CD4-positive, alpha-beta memory T cell (primary cell): ENCODE data around the gene RAB27A. TPM values are rescaled to one million over a fixed set of nuclear protein-coding genes. Genes with fewer than 3 reads are reported as not detected.
A peak's percentile ranks its signal among the peaks of the same experiment; 100 is the strongest.

Source experiments
- CTCF ChIA-PET: fragments of 350-600 bp; sonication (Branson Sonifier 250); formaldehyde crosslinking; loops from one replicate; lab custom pipeline; 2021; ENCODE audit warnings: inconsistent platforms; ENCODE audit not compliant: partially characterized antibody; lab: Charles Lee
- POLR2A ChIA-PET: fragments of 350-600 bp; sonication (Branson Sonifier 250); formaldehyde crosslinking; loops from one replicate; lab custom pipeline; 2021; ENCODE audit not compliant: partially characterized antibody; lab: Charles Lee
- DNase-seq, 5 donors: peaks; one replicate each; pipeline versions ENCODE4 v3.0.0 to v3.0.0-alpha.2; 2020 to 2022; ENCODE audit warnings: mixed read lengths in 1 of 5
- H3K27ac ChIP-seq: one replicate; pipeline ENCODE4 v1.7.0; 2013; ENCODE audit warnings: low read depth, low read length
- H3K27me3 ChIP-seq: 2 replicates; pipeline ENCODE4 v1.7.0; 2013; ENCODE audit warnings: mild to moderate bottlenecking, low read length, moderate library complexity; ENCODE audit not compliant: insufficient read depth
- H3K36me3 ChIP-seq: 2 replicates; pipeline ENCODE4 v1.7.0; 2013; ENCODE audit warnings: mild to moderate bottlenecking, low read length, moderate library complexity; ENCODE audit not compliant: insufficient read depth
- H3K4me1 ChIP-seq: 2 replicates; pipeline ENCODE4 v1.7.0; 2013; ENCODE audit warnings: mild to moderate bottlenecking, low read length, moderate library complexity; ENCODE audit not compliant: insufficient read depth
- H3K4me3 ChIP-seq, 2 donors: one replicate each; pipeline ENCODE4 v1.7.0; 2013; ENCODE audit warnings: low read length in 2 of 2, mild to moderate bottlenecking in 1 of 2
- H3K9me3 ChIP-seq, 2 donors: one replicate each; pipeline ENCODE4 v1.7.0; 2013; ENCODE audit warnings: low read length in 2 of 2, control low read depth in 1 of 2; ENCODE audit not compliant: control insufficient read depth in 1 of 2
- H3K27ac Mint-ChIP-seq, 7 donors: one replicate each; pipeline ENCODE4 v1.8.0; 2020 to 2021; ENCODE audit warnings: mixed read lengths in 7 of 7, mild to moderate bottlenecking in 6 of 7, inconsistent platforms in 3 of 7, moderate library complexity in 3 of 7
- H3K27me3 Mint-ChIP-seq, 2 donors: one replicate each; pipeline ENCODE4 v1.8.0; 2020 to 2021; ENCODE audit warnings: mixed read lengths in 2 of 2
- H3K36me3 Mint-ChIP-seq, 2 donors: one replicate each; pipeline ENCODE4 v1.8.0; 2020 to 2021; ENCODE audit warnings: mixed read lengths in 2 of 2, inconsistent platforms in 1 of 2, mild to moderate bottlenecking in 1 of 2
- H3K4me1 Mint-ChIP-seq, 4 donors: one replicate each; pipeline ENCODE4 v1.8.0; 2020 to 2021; ENCODE audit warnings: mixed read lengths in 4 of 4, mild to moderate bottlenecking in 1 of 4
- H3K4me3 Mint-ChIP-seq, 8 donors: one replicate each; pipeline ENCODE4 v1.8.0; 2020 to 2021; ENCODE audit warnings: mixed read lengths in 8 of 8, mild to moderate bottlenecking in 7 of 8, moderate library complexity in 6 of 8, inconsistent platforms in 3 of 8
- H3K9me3 Mint-ChIP-seq, 8 donors: one replicate each; pipeline ENCODE4 v1.8.0; 2020 to 2021; ENCODE audit warnings: mixed read lengths in 8 of 8, mild to moderate bottlenecking in 5 of 8, inconsistent platforms in 3 of 8, moderate library complexity in 1 of 8
- intact Hi-C: fragments of 100-400 bp; cut with micrococcal nuclease; formaldehyde crosslinking; loops from one replicate; pipeline ENCODE4 v1.15.1; 2023
- polyA plus RNA-seq, 2 donors: library from polyadenylated mRNA; unstranded; fragments of 300-500 nt; fragmentation: Illumina TruSeq; gene quantifications; one replicate each; pipeline ENCODE4 v1.2.3, GENCODE V29; 2021
- total RNA-seq, 2 experiments: library from RNA; stranded (reverse); gene quantifications; one replicate each; pipeline ENCODE4 v1.2.3, GENCODE V29; 2021

RAB27A gene
- total and polyA plus RNA-seq, 4 experiments from 2014 or later: 44.6 to 55.7 (median 52.3) TPM

DNA sequence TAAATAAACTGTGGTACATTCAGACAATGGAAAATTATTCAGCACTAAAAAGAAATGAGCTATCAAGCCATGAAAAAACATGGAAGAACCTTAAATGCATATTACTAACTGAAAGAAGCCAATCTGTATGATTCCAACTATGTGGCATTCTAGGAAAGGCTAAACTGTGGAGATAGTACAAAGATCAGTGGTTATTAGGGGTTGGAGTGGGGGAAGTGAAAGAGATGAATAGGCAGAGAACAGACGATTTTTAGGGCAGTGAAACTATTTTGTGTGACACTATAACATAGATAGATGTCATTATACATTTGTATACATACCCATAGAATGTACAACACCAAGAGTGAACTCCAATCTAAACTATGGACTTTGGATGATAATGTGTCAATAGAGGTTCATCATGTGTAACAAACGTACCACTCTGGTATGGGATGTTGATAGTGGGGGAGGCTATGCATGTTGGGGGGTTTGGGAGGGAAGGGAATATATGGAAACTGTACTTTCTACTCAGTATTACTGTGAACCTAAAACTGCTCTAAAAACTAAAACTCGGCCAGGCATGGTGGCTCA, 29.0 kb downstream of the RAB27A start:
- ChIA-PET POLR2A (no interaction called here), CTCF (no interaction called here)
- Histone ChIP-seq H3K4me3 (no peak overlapping the region), H3K9me3 (no peaks in the 10 kb centered on the region), H3K4me1 (peaks cover 36% of the 10 kb centered on the region), H3K27me3 (no peaks in the 10 kb centered on the region), H3K27ac (no peak overlapping the region), H3K36me3 (no peaks in the 10 kb centered on the region)
- no peaks in the 10 kb centered on the region for H3K27me3 Mint-ChIP-seq
- peak overlapping the region in 3 of 7 donors; percentile 7 to 68 (median 10) for H3K27ac Mint-ChIP-seq
- peaks cover 13 to 16% of the 10 kb centered on the region in 2 donors for H3K36me3 Mint-ChIP-seq
- no peaks in the 10 kb centered on the region for H3K9me3 Mint-ChIP-seq
- H3K4me3 Mint-ChIP-seq: no peak overlapping the region
- peaks cover 28 to 56% (median 43%) of the 10 kb centered on the region in 4 donors for H3K4me1 Mint-ChIP-seq
- intact Hi-C loops: no loop called here
- DNase-seq: no peak

- ChIA-PET CTCF (interaction anchor here (1.1 to 1.8 kb wide), 3 partner anchors 10 to 182 kb away, joined by 3 to 11 read pairs (median 4); no protein-coding TSS in a partner anchor), POLR2A (interaction anchor here (1.4 kb wide), 1 partner anchor 9 kb away, joined by 4 read pairs; no protein-coding TSS in a partner anchor)
- no peaks in the 10 kb centered on the region for H3K9me3 ChIP-seq
- H3K27ac ChIP-seq: no peak overlapping the region
- Mint-ChIP-seq H3K9me3 (no peaks in the 10 kb centered on the region), H3K4me1 (peaks cover 40 to 63% (median 53%) of the 10 kb centered on the region in 4 donors), H3K27ac (peak overlapping the region; percentile 54 to 85 (median 78)), H3K4me3 (peak overlapping the region in 4 of 8 donors; percentile 12 to 93 (median 45)), H3K27me3 (no peaks in the 10 kb centered on the region), H3K36me3 (peaks cover 9 to 12% of the 10 kb centered on the region in 2 donors)
- H3K27me3 ChIP-seq: no peaks in the 10 kb centered on the region
- no peak overlapping the region for H3K4me3 ChIP-seq
- H3K4me1 ChIP-seq: peaks cover 51% of the 10 kb centered on the region
- H3K36me3 ChIP-seq: no peaks in the 10 kb centered on the region
- DNase-seq: no peak
- intact Hi-C loops: loop anchor here (5.0 kb wide), 1 partner anchor 41 kb away; no protein-coding TSS in a partner anchor
Measured at GRCh38 chr15:55257938-55258337, 31.7 kb downstream of the RAB27A start.

DNA sequence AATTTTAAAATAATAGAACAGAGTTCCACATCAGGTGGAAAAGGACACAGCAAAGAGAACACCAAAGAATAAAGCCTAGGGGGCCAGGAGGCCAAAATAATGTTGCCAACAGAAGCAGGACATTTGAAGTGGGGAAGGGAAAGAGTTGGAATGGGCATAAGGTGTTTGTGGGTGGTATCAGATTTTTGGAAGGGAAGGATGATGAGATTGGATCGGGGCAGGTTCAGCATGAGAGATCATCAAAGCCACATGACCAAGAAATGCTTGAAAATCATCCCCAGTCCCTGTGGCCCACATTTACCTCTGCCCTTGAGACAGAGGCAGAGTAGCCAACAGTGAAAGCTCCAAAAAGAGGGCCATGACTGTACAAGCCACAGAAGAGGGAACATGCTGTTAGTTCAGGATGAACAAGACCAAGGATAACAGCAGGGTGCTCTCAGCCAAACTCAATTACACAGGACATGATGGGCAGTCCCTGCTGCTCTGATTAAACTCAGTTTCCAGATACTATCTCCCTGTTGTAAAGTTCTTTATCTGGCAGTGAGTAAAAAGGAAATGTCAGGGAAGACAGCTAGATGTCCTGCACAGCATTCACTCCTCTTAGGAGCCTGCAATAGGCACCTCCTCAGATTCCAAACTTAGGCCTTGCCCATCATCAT, 32.5 kb downstream of the RAB27A start:
- Mint-ChIP-seq H3K4me3 (peak overlapping the region in 6 of 8 donors; percentile 11 to 93 (median 66)), H3K27me3 (no peaks in the 10 kb centered on the region), H3K36me3 (peaks cover 6 to 10% of the 10 kb centered on the region in 2 donors), H3K27ac (peak overlapping the region; percentile 54 to 95 (median 93)), H3K9me3 (no peaks in the 10 kb centered on the region), H3K4me1 (peaks cover 40 to 66% (median 53%) of the 10 kb centered on the region in 4 donors)
- Histone ChIP-seq H3K4me3 (no peak overlapping the region), H3K36me3 (no peaks in the 10 kb centered on the region), H3K9me3 (no peaks in the 10 kb centered on the region), H3K27me3 (no peaks in the 10 kb centered on the region), H3K4me1 (peaks cover 51% of the 10 kb centered on the region), H3K27ac (no peak overlapping the region)
- no peak for DNase-seq
- intact Hi-C loops: loop anchor here (5.0 kb wide), 1 partner anchor 40 kb away; no protein-coding TSS in a partner anchor
- CTCF ChIA-PET: interaction anchor here (1.1 to 1.8 kb wide), 3 partner anchors 11 to 182 kb away, joined by 3 to 11 read pairs (median 4); no protein-coding TSS in a partner anchor
- POLR2A ChIA-PET: interaction anchor here (1.4 to 1.5 kb wide), 3 partner anchors 10 to 60 kb away, joined by 4 to 5 read pairs (median 4); partner anchors contain the start of gene RSL24D1

GRCh38 chr15:55256281-55257011, 33.2 kb downstream of the RAB27A start:
- peaks cover 9% of the 10 kb centered on the region in 2 donors for H3K36me3 Mint-ChIP-seq
- intact Hi-C loops: loop anchor here (5.0 kb wide), 1 partner anchor 39 kb away; no protein-coding TSS in a partner anchor
- H3K4me3 Mint-ChIP-seq: peak overlapping the region; percentile 80 to 93 (median 83)
- Histone ChIP-seq H3K36me3 (no peaks in the 10 kb centered on the region), H3K4me3 (no peak overlapping the region), H3K4me1 (peaks cover 58% of the 10 kb centered on the region), H3K27me3 (no peaks in the 10 kb centered on the region), H3K27ac (peak overlapping the region; percentile 64), H3K9me3 (no peaks in the 10 kb centered on the region)
- H3K4me1 Mint-ChIP-seq: peaks cover 46 to 73% (median 60%) of the 10 kb centered on the region in 4 donors
- DNase-seq: no peak
- no peaks in the 10 kb centered on the region for H3K27me3 Mint-ChIP-seq
- ChIA-PET CTCF (interaction anchor here (0.6 to 1.8 kb wide), 4 partner anchors 11 to 38 kb away, joined by 3 to 11 read pairs (median 4); no protein-coding TSS in a partner anchor), POLR2A (interaction anchor here (0.8 to 6.9 kb wide), 4 partner anchors 12 to 59 kb away, joined by 3 to 47 read pairs (median 4); partner anchors contain the start of gene RSL24D1)
- no peaks in the 10 kb centered on the region for H3K9me3 Mint-ChIP-seq
- H3K27ac Mint-ChIP-seq: peak overlapping the region; percentile 80 to 97 (median 93)

- DNase-seq: peak in 3 of 5 donors; percentile 24 to 30 (median 26)
Measured at GRCh38 chr15:55255714-55256113, 33.9 kb downstream of the RAB27A start.

DNA sequence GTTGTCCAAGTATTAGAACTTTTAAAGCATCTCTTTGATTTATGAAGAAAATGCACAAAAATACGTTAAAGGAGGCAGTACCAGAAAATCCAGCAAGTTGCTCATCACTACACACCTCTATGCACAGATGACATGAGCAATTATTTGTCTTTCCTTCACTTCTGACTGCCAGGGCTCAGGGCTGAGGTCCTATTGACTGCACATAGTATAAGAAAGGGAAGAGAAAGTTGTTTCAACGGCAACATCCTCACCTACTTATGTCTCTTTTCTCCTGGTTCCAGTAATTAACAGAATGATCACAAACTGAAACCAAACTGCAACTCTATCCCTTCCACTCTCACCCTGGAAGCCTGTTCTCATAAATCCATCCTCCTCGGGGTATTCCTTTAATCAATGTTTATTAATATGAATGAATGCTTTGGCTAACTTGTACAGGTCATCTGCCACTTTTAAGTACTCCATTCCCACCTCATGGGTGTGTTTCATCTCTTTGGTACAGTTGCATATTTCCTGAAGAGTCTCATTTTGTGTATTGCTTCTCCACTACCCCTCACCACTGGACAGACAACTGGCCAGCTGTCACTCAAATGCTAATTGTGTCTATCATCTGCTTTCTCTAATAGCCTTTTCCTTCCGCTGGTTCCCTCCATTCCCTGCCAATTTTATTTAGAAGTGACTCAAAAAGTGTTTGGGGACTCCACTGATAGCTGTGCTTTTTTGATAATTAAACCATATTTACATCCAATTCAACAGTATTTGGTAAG, 34.5 kb downstream of the RAB27A start:
- peaks cover 3 to 10% of the 10 kb centered on the region in 2 donors for H3K36me3 Mint-ChIP-seq
- Histone ChIP-seq H3K9me3 (no peaks in the 10 kb centered on the region), H3K36me3 (no peaks in the 10 kb centered on the region), H3K27me3 (no peaks in the 10 kb centered on the region), H3K4me3 (peak overlapping the region; percentile 8 to 32), H3K4me1 (peaks cover 72% of the 10 kb centered on the region), H3K27ac (peak overlapping the region; percentile 64)
- ChIA-PET CTCF (interaction anchor here (1.0 to 1.6 kb wide), 2 partner anchors 36 to 37 kb away, joined by 3 to 4 read pairs; no protein-coding TSS in a partner anchor), POLR2A (interaction anchor here (0.8 to 6.9 kb wide), 2 partner anchors 13 to 21 kb away, joined by 3 to 47 read pairs; no protein-coding TSS in a partner anchor)
- H3K4me3 Mint-ChIP-seq: peak overlapping the region; percentile 80 to 93 (median 83)
- H3K27me3 Mint-ChIP-seq: no peaks in the 10 kb centered on the region
- H3K4me1 Mint-ChIP-seq: peaks cover 57 to 80% (median 67%) of the 10 kb centered on the region in 4 donors
- no peaks in the 10 kb centered on the region for H3K9me3 Mint-ChIP-seq
- peak overlapping the region; percentile 80 to 97 (median 93) for H3K27ac Mint-ChIP-seq
- no peak for DNase-seq
- intact Hi-C loops: loop anchor here (1.0 to 5.0 kb wide), 3 partner anchors 12 to 38 kb away; no protein-coding TSS in a partner anchor

More at GRCh38 chr15:55255714-55256113, 33.9 kb downstream of the RAB27A start:
- peak overlapping the region; percentile 80 to 97 (median 93) for H3K27ac Mint-ChIP-seq
- no peaks in the 10 kb centered on the region for H3K9me3 ChIP-seq
- POLR2A ChIA-PET: interaction anchor here (0.8 to 6.9 kb wide), 4 partner anchors 12 to 59 kb away, joined by 3 to 47 read pairs (median 4); partner anchors contain the start of gene RSL24D1
- no peaks in the 10 kb centered on the region for H3K27me3 Mint-ChIP-seq
- intact Hi-C loops: loop anchor here (1.0 to 5.0 kb wide), 3 partner anchors 12 to 38 kb away; no protein-coding TSS in a partner anchor
- H3K36me3 ChIP-seq: no peaks in the 10 kb centered on the region
- peaks cover 66% of the 10 kb centered on the region for H3K4me1 ChIP-seq
- H3K36me3 Mint-ChIP-seq: peaks cover 8 to 13% of the 10 kb centered on the region in 2 donors
- H3K4me1 Mint-ChIP-seq: peaks cover 52 to 78% (median 66%) of the 10 kb centered on the region in 4 donors
- no peaks in the 10 kb centered on the region for H3K27me3 ChIP-seq
- CTCF ChIA-PET: interaction anchor here (0.6 to 1.0 kb wide), 2 partner anchors 26 to 37 kb away, joined by 3 read pairs; no protein-coding TSS in a partner anchor
- H3K27ac ChIP-seq: peak overlapping the region; percentile 64
- peak overlapping the region; percentile 80 to 93 (median 83) for H3K4me3 Mint-ChIP-seq
- no peaks in the 10 kb centered on the region for H3K9me3 Mint-ChIP-seq
- H3K4me3 ChIP-seq: peak overlapping the region; percentile 8 to 32
